COLO668 (cell line): ENCODE results near the gene RNF217.
"Not testable (repeated sequence)": the region's sequence is repeated elsewhere in the genome, so short reads cannot be mapped to it uniquely, and the experiment has no call there.

Source experiments
- DNase-seq: peaks from one replicate; lab custom pipeline; 2025; ENCODE audit not compliant: unreplicated experiment; lab: John Stamatoyannopoulos, UW

Gene RNF217

DNA sequence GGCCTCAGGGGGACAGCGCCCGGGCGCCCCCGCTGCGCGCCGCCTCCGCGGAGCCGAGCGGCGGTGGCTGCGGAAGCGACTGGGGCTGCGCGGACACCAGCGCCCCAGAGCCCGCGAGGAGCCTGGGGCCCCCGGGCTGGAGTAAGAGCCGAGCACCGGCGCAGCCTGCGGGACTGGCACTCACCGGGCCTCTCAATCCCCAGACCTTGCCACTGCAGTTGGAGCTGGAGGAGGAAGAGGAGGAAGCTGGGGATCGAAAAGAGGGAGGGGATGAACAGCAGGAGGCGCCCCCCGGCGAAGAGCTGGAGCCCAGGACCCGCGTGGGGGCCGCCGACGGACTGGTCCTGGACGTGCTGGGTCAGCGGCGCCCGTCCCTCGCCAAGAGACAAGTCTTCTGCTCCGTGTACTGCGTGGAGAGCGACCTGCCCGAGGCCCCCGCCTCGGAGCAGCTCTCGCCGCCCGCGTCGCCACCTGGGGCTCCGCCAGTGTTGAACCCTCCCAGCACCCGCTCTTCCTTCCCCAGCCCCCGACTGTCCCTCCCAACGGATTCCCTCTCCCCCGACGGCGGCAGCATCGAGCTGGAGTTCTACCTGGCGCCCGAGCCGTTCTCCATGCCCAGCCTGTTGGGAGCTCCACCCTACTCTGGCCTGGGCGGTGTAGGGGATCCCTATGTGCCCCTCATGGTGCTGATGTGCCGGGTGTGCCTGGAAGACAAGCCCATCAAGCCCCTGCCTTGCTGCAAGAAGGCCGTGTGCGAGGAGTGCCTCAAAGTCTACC is 590 bp downstream of the RNF217 start:
- DNase-seq, result peak; percentile 58

DNA sequence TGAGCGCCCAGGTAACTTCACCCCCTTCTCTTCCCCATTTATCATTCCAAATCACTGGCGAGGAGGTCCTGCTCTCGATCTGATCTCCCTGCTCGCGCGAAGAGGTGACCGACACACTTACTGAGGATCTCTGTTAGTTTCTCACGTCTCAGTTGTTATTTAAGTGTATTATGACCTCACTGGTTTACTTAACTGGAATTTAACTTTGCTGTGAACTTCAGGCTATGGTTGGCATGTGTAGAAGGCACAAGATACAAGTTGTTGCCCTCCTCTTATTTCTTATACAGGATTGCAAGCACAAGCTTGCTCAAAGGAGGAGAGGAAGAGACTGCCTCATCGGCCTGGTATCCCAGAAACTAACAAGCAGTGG is 1.2 kb downstream of the RNF217 start:
- no peak for DNase-seq

DNA sequence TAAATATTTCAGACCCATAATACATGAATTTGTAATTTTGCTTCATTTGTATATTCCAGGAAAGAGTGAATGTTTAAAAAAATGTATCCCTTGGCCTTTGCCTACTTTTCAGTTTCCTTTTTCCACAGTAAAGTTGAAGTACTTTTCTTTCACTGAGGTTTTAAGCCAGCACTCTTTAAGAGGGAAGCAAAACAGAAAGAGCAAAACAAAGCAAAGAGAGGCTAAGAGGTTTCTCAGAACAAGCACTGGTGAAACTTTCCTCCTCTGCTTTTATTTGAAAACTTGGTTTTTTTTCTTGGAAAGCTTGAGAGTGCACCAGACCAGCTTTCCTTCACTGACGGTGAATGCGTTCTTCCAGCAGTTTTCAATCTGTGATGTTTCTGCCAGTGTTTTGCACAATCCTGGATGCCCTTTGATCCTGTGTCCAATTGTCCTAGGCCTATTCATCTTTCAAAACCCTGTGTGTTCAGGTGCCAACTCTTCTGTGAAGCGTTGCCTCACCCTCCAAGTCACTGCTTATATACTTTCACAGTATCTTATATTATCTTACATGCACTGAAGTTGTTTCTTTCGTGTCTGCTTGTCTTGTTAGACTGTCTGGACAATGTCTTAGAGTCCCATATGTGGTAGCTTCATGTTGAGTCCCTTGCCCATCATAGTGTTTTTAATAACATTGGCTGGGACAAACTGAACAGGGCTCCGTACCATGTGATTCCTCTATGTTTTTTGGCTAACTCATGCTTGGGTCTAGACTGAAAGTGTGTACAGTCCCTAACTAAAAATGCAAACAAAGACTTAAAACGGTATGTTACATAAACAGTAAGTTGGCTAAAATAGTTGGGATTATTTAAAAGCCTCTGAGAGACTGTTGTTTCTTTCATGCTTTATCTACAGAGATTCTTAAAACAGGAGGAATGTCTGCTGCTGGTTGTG is 1.9 kb downstream of the RNF217 start:
- DNase-seq, result no peak

DNA sequence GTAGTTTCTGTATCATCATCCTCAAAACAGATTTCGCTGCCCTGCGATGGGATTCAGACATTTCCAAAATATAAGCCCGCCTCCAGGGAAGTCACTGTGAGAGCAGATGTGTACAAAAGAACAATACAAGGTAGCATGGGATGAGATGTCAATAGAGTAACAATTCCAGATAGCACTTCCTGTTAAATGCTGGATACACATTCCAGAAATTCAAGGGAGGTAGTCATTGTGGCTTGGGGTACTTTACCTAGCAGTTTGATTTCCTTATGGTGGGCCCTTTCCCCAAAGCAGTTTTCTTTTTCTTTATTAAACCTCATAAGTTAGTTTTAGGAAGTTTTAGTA is 2.5 kb downstream of the RNF217 start:
- no peak for DNase-seq

DNA sequence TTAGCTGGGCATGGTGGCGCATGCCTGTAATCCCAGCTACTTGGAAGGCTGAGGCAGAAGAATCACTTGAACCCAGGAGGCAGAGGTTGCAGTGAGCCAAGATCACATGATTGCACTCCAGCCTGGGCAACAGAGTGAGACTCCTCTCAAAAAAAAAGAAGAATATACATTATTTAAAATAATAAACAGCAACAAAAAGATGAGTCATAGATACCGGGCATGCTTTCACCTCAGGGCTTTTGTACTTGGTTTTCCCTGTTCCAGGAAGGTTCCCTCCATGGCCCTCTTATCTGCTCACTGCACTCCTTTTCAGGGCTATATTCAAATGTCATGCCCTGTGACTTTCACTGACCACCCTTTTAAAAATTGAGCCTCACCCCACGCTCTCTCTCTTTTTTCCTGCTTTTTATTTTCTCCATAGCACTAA is 3.2 kb downstream of the RNF217 start:
- not testable (repeated sequence) for DNase-seq

DNA sequence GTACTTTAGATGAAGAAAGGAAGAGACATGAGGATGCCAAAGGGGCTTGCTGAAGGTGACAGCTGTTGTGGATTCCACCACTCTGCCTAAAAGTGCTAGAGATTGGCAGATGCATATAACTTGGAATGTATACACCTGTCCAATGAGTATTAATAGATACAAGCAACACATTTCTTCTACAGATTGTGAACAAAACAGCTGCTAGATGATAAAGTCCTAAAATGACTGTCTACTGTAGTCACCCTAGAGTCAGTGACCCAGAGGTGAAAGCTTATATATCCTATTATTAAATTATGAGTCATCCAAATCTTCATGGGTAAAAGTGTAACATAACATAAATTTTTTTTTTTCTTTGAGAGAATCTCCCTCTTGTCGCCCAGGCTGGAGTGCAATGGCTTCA is 5.2 kb downstream of the RNF217 start:
- DNase-seq, result no peak

DNA sequence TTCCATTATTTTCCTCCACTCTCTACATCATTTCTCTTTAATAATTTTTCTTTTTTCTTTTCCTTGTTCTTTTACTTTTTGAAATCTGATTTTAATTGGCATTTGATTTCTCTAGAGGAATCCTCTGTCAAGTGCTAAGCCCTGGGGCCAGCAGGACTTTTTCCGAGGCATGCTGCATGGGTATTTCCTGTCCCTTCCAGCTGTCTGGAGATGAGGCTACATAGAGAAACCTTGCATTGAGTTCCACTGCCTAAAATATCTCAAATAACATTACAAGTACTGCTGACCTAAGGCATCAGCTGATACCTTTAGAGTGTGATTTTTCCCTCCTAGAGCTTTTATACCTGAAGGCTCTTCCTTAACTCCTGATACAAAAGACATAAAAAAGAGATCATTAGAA is 6.2 kb downstream of the RNF217 start:
- no peak for DNase-seq

DNA sequence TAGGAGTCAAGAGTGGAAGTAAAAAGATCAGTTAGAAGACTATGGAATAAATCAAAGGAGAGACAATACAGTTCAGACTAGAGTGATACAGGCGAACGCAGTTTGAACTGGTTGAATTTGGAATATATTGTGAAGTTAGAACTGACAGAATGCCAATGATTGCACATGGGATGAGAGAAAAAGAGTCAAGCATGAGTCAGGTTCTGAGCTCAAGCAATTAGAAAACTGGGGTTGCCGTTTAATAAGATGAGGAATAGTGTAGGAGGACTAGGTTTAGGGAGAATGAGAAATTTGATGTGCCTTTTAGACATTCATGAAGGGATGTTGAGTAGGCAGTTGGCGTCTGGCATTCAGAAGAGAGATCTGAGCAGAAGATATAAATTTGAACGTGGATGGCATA is 8.0 kb downstream of the RNF217 start:
- DNase-seq, result no peak

DNA sequence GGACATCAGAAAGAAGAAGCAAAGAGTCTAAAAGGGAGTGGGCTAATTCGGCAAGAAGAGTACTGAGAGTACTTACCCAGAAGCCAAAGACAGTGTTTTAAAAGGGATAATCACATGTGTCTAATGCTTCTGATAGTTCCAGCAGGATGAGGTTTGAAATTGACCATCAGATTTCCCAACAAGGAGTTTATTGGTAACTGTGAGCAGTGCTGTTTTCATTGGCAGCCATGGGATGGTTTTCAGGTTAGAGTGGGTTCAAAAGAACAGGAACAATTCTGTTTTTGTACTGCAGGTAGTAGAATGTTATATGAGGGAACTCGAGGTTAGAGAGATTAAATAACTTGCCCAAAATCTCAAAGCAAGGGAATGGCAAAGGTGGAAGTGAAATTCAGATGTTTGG is 8.5 kb downstream of the RNF217 start:
- DNase-seq, result no peak

DNA sequence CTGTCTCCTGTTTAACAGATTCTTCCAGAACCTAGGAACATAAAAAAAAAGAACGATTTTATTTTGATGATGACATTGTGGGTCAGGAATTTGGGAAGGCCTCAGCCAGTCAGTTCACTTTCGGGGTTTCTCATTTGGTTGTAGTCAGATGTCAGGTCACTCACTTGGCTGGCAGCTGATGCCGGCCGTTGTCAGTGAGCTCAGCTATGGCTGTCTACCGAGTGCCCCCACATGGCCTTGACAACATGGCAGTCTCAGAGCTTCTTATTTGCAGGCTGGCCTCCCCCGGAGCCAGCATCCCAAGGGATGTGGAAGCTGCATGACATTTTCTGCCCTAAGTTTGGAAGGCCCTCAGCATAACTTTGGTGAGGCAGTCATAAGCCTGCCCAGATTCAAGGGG is 11.5 kb downstream of the RNF217 start:
- DNase-seq, result no peak

DNA sequence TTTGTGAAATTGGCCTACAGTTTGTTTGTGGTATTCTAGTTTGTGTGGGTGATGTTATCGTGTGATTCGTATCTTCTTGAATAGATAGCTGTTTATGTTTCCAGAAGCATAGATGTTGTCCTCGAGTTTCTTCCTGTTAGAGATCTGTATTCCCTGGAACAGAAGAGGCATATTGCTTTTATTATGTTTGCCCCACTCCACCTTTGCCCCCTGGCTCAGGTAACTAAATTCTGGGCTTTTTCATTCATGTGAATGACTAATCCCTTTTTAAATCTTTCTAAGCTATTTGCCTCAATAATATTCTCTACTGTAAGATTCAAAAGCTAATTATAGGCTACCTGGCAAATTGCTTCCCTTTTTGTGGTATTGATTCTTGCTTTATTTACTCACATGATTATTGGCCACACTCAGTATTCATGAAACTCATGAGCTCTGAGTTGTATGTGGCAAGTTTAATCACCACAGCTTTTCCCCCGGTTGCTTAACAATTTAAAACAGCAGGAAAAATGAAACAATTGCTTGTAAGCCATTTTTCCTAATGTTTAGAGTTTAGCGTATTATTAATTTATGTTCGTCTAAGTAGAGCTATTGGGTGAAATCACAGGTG is 12.6 kb downstream of the RNF217 start:
- peak; percentile 26 for DNase-seq

DNA sequence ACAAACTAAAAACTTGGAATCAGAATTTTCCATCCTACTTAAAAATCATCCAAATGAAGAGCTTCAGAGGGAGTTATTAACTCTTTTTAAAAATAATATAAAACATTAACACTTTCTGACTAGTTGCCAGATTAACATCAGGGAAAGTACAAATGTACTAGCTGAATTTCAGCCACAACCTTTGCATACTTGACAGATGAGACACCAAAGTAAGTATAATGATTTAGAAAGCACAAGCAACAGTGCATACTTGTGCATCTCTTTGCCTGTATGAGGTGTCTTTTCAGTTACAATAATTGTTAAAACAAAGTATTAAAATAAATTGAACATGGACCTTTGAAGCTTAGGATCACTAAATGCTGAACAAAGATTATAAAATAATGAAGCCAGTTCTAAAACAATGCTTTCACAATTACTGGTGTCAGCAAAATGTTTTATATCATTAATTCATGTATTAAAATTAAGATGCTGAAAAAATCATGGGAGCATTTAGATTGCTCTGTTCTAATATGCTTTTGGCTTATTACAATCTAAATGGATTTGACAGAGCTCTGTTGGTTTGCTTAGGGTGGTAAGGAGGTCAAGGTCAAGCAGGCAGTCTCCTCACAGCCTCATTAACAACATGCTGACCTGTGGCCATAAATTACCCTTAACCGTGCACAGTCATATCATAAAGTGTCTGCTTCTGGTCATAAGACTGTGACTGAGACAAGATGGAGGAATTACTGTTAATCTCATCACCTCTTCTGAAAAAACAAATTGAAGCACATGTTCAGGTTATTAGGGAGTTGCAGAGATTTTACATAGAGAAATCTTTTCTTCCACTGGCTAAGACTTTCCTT is 15.1 kb downstream of the RNF217 start:
- no peak for DNase-seq

DNA sequence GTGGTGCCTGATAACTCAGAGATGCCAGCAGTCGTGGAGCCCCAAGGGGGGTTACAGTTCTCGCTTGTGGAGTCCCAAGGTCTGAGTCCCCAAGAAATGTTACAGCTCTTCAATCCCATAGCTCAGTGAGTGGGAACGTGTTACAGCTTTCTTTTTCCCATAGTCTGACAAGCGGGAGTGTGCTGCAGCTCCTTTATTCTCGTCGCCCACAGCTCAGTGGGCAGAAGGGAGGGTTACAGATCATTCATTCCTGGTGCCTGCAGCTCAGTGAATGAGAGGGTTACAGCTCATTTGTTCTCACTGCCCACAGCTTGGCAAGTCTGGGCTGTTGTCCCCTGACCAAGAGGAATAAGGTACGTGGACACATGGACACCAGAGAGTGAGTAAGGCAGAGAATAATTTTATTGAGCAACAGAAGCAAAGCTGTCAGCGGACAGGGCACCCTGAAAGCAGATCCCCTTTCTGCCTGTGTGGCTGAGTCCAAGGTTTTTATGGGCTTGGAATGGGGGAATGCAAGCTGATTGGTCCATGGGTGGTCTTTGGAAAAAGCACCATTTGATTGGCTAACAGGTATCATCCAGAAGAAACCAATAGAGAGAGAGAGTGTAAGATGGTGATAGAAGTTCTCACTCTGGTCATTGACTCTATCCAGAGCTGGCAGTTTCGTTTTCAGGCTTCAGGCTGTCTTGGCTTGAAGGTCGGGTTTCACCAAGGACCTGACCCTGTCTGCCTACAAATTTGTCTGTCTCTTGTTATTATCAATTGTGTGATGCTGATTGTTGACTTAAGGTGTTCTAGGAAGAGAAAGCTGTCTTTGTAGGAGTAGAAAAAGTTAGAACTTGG is 16.4 kb downstream of the RNF217 start:
- no peak for DNase-seq

DNA sequence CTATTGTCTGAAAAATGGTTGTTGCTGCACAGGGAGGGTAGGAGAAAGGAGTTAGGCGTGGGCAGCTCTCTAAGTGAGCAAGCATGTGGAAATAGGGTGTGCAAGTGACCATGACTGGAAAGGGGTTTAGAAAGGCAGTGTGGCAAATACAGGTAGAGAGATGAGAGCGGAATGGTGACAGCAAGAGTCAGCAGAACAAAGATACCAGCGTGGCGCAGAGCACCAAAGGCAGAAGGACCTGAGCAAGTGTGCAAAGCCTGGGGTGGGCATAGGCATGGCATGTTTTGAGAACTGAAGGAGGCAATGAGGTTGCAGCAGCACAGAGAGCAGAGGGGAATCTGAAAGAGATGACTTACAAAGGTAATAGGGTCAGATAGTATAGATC is 17.0 kb downstream of the RNF217 start:
- DNase-seq, result no peak

DNA sequence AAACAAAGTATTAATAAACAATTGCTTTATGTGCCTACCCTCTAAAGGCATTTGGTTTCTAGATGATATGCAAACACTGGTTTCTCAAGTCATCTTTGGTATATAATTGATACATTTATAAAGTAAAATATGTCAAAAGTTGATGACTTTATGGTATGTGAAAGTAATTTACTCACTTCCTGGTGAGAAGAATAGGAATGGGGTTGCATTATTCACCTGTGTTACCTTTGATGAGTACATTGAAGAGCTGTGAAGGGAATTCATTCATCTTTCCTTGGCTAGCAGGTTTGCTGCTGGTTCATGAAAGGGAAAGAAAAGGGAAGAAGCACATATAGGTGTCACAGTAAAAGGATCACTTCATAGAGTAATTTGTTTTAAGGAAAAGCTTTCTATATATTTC is 20.4 kb downstream of the RNF217 start:
- no peak for DNase-seq

DNA sequence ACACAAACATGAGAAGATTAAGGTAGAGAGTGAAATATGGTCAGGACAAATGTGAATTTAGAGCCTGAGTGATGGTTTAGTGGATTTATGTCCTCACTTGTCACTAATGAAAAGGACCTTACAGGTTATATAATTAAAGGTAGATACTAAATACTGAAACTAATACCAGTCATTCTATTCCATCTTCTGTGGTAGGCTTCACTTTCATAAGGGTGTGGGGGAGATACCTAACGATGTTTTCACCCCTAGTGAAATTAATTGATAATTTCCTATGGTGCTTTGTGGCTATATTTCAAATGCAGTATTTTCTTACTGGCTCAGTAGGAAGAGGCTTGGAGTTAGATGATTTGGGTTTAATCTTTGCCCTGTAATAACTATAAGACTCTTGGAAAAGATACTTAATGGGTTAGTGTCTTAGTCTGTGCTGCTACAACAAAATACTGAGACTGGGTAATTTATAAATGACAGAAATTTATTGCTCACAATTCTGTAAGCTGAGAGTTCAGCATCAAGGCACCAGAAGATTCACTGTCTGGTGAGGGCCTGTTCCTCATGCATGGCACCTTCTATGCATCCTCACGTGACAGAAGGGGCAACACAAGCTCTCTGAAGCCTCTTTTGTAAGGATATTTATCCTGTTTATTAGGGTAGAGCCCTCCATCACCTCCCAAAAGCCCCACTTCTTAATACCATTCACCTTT is 21.3 kb downstream of the RNF217 start:
- no peak for DNase-seq

DNA sequence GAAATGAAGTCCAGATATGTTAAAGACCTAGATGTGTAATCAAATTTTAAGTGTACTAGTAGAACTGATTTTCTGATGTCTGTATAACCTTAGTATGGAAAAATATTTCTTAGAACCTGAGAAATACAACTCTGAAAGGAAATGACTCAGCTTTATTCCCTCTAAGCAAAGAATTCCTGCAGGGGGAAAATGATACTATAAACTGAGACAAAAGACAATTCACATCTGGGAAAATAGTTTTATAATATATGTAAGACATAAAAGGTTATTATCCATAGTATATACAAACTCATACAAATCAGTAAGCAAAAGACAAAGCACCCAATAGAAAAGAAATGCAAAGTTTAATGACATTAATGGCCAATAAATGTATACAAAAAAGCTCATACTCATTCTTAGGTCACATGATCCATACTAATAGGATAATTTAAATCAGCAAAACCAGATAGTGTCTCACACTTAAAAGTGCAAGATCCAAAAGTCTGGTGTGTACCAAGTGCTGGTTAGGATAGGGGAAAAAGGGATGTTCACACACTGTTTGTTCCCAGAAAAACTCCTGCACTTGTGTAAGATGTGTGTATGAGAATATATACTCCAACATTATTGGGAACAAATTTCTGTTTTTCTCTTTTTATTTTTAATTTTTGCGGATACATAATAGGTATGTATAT is 22.6 kb downstream of the RNF217 start:
- no peak for DNase-seq

DNA sequence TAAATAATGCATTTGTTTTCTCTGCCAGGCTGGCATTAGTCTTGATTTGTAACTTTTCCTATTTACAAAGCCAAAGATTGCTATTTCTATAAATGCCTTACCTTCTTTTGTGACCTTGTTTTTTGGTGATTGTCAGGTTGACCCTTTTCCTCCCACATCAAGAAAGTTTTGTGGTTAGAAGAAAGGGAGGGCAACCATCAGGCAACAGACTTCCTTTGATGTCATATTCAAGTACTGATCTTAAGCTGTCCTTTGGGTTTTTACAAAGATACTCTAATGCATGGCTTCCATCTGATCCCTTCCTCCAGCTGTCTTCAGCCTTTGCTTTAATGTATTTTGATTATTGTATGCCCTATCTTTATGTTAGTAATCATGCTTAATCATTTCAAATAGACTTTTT is 23.9 kb downstream of the RNF217 start:
- DNase-seq, result no peak

DNA sequence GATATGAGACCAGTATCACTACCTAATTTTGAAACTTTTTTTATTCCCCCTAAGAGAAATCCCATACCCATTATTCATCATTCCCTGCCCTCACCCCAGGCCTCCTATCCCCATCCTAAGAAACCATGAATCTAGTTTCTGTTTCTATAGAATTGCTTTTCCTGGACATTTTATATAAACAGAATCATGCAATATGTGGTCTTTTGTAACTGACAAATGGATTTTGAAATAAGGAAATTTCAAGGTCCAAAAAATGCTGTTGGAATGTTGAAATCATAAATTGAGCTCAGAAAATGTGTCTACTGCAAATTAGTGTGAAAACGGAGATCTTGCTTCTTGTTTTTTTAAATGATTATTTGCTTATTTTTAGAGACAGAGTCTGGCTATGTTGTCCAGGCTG is 25.1 kb downstream of the RNF217 start:
- no peak for DNase-seq
